Heart left ventricle (tissue), 16 donors: ENCODE data around the gene CNKSR3. TPM values are rescaled to one million over a fixed set of nuclear protein-coding genes. Genes with fewer than 3 reads are reported as not detected.

Experiments
- ATAC-seq, 4 donors: fragments of 200-7000 bp; cut with Tn5 transposase; one replicate each; pipeline ENCODE4 v1.9.1; 2020 to 2022; ENCODE audit warnings: moderate library complexity in 4 of 4, mild to moderate bottlenecking in 3 of 4, moderate number of reproducible peaks in 1 of 4
- DNase-seq, 5 donors: peaks; one replicate each; pipeline ENCODE4 v3.0.0-alpha.2; 2020
- H3K27ac ChIP-seq, 12 donors: fragments of 200-600 bp; sonication (generic) in 4 of 12; one replicate each; pipeline versions ENCODE4 v1.5.0 to v1.8.0; 2016 to 2022; ENCODE audit warnings: mild to moderate bottlenecking in 2 of 12
- H3K27me3 ChIP-seq, 9 donors: fragments of 200-600 bp; sonication (generic) in 2 of 9; one replicate each; pipeline versions ENCODE4 v1.5.1 to v1.8.0; 2016 to 2022; ENCODE audit warnings: mild to moderate bottlenecking in 3 of 9
- H3K36me3 ChIP-seq, 9 donors: fragments of 200-600 bp; sonication (generic) in 2 of 9; one replicate each; pipeline versions ENCODE4 v1.5.0 to v1.8.0; 2018 to 2022; ENCODE audit warnings: mild to moderate bottlenecking in 2 of 9
- H3K4me1 ChIP-seq, 12 donors: fragments of 200-600 bp; sonication (generic) in 4 of 12; one replicate each; pipeline versions ENCODE4 v1.5.0 to v1.8.0; 2016 to 2022; ENCODE audit warnings: mild to moderate bottlenecking in 3 of 12
- H3K4me3 ChIP-seq, 12 donors: fragments of 200-600 bp; sonication (generic) in 4 of 12; one replicate each; pipeline versions ENCODE4 v1.5.0 to v1.8.0; 2017 to 2022; ENCODE audit warnings: mild to moderate bottlenecking in 9 of 12, moderate library complexity in 4 of 12
- H3K9me3 ChIP-seq, 12 donors: fragments of 200-600 bp; sonication (generic) in 4 of 12; one replicate each; pipeline versions ENCODE4 v1.5.0 to v1.8.0; 2016 to 2022; ENCODE audit warnings: mild to moderate bottlenecking in 1 of 12
- POLR2A ChIP-seq, 2 donors: fragments of 450-650 bp; IDR thresholded peaks; one replicate each; pipeline ENCODE4 v1.6.1; 2017; ENCODE audit warnings: antibody characterized with exemption in 2 of 2, mild to moderate bottlenecking in 2 of 2, moderate library complexity in 2 of 2
- WGBS, 4 donors: extraction: QIAGEN DNeasy Blood & Tissue Kit in 2 of 4; methylation state at CpG; one replicate each; pipeline versions ENCODE4 v1.1.5 to v1.1.7; 2013 to 2018; 5-methylcytosine and 5-hydroxymethylcytosine counted together
- intact Hi-C, 10 donors: fragments of 100-400 bp; cut with DNase I; formaldehyde crosslinking; loops; one replicate each; pipeline versions ENCODE4 v1.11.1 to v1.14.2; 2022
- polyA plus RNA-seq, 2 donors: library from polyadenylated mRNA; stranded (reverse); fragments of 200-250 nt; gene quantifications; one replicate each; pipeline ENCODE4 v1.2.3, GENCODE V29; 2013
- total RNA-seq, 9 donors: library from RNA; depleted of rRNA in 2 of 9; stranded (reverse); fragments of >200 nt in 2 of 9; fragmentation: NEBNext Ultra II Directional in 3 of 9; extraction: Animal tissue kit (Norgen Biotek cat#: 25700) in 3 of 9; gene quantifications; one replicate each; pipeline versions ENCODE4 v1.1.0 to v1.2.4, GENCODE V29; 2016 to 2023
- TF ChIP-seq, protein P1 (sequence below), 12 donors: fragments of 200-600 bp; sonication (generic) in 4 of 12; IDR thresholded peaks; one replicate each; pipeline versions ENCODE4 v1.5.0 to v1.8.0; 2018 to 2022; ENCODE audit warnings: antibody characterized with exemption in 12 of 12, mild to moderate bottlenecking in 5 of 12
- donor health status: ischemic (EF 13 %, LVEDD 7.1; RV severe dilation, severe dysfunction).
- donor health status: healthy with polysubstance abuse.
- donor health status: DM: no; HTN: yes; CAD: no.
- donor health status: DM: no; HTN: no; CAD: no.
- donor health status: ischemic (EF 25% LVEDD 6.9; RV normal size, moderate dysfunction).
- donor health status: ischemic (EF 25% LVEDD 5.7; RV mildly dilated, moderate dysfunction).
- donor health status: healthy.
- donor health status: DM: yes; HTN: yes; CAD: no.
- donor health status: ischemic (EF 35%, LVEDD 5.7; RV mildly dilated, moderate dysfunction).
- donor health status: nonischemic (EF 11% LVEDD 7.7; RV severe dilation, severe dysfunction).
- donor health status: DM: yes; HTN: yes; CAD: no.
- donor health status: PGD.
- donor health status: ischemic (EF 29% LVEDD 5.4; RV normal size, mild dysfunction).
- donor health status: nonischemic (EF 23%, LVEDD 6.1; RV moderate dilation, normal function).

Gene CNKSR3
- total and polyA plus RNA-seq, 11 donors = 5.9 to 30.7 (median 17.7) TPM

DNA sequence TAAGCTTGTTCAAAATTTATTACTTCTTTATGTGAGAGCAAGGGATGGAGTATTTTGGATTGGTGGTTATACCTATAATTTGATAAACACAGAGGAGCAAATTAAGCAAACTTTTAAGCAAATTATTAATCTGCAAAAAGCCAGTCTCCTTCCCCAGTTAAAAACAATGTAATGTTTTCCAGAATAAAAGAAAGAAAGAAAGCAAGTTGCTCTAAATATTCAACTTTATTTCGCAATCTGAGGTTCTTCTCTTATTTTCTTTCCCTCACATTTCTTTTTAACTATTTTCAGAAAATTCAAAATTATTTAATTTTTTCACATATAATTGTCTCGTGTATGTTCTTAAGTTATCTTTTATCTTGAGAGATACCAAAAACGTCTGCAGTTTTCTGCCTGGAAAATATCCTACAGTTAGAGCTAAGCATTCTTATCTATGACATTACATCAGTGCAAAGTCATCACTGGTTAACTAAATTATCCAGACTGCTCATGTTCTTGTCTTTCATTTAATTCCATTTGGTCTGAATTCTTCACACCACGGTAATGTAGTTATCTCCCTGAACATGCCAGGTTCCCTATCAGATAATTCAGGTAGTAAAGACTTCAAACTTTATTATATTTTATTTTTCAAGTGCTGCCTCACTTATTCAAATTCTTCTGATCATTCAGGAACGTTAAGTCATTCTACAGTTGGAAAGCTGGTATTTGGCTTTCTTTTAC, 3.3 kb upstream of the CNKSR3 start:
- Histone ChIP-seq H3K36me3 (no peaks in the 10 kb centered on the region), H3K4me1 (peaks cover 0 to 27% (median 10%) of the 10 kb centered on the region in 12 donors), H3K27me3 (peaks cover 0 to 16% (median 0%) of the 10 kb centered on the region in 9 donors), H3K27ac (no peak overlapping the region), H3K4me3 (no peak overlapping the region), H3K9me3 (no peaks in the 10 kb centered on the region)
- no peak for DNase-seq
- WGBS, 4 donors = 51 to 62% (median 57%) methylated on average over 5 of the region's 5 CpGs
- TF ChIP-seq POLR2A (IDR thresholded peaks at IDR 0.05) = no peak
- TF ChIP-seq, protein P1, sequence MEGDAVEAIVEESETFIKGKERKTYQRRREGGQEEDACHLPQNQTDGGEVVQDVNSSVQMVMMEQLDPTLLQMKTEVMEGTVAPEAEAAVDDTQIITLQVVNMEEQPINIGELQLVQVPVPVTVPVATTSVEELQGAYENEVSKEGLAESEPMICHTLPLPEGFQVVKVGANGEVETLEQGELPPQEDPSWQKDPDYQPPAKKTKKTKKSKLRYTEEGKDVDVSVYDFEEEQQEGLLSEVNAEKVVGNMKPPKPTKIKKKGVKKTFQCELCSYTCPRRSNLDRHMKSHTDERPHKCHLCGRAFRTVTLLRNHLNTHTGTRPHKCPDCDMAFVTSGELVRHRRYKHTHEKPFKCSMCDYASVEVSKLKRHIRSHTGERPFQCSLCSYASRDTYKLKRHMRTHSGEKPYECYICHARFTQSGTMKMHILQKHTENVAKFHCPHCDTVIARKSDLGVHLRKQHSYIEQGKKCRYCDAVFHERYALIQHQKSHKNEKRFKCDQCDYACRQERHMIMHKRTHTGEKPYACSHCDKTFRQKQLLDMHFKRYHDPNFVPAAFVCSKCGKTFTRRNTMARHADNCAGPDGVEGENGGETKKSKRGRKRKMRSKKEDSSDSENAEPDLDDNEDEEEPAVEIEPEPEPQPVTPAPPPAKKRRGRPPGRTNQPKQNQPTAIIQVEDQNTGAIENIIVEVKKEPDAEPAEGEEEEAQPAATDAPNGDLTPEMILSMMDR (IDR thresholded peaks at IDR 0.05) = no peak
- no peak for ATAC-seq
- intact Hi-C loops = loop anchor here in 4 of 10 donors (5.0 to 10.0 kb wide), 7 partner anchors 61 to 359 kb away; partner anchors contain the start of gene SCAF8 (in 1 of the 4)

- no peak for DNase-seq
- Histone ChIP-seq H3K27ac (peak overlapping the region in 1 of 12 donors; percentile 98), H3K27me3 (peaks cover 0 to 22% (median 0%) of the 10 kb centered on the region in 9 donors), H3K4me3 (no peak overlapping the region), H3K36me3 (no peaks in the 10 kb centered on the region), H3K9me3 (no peaks in the 10 kb centered on the region), H3K4me1 (peaks cover 0 to 34% (median 18%) of the 10 kb centered on the region in 12 donors)
- 95 to 100% (median 97%) methylated on average over 1 of the region's 1 CpG for WGBS, 4 donors
- intact Hi-C loops = loop anchor here in 4 of 10 donors (5.0 to 10.0 kb wide), 7 partner anchors 60 to 357 kb away; partner anchors contain the start of gene SCAF8 (in 1 of the 4)
- ATAC-seq = no peak
- TF ChIP-seq POLR2A (IDR thresholded peaks at IDR 0.05) = no peak
- TF ChIP-seq, protein P1 (IDR thresholded peaks at IDR 0.05) = no peak
Measured at GRCh38 chr6:154512201-154512600, 1.7 kb upstream of the CNKSR3 start.

- 32 to 51% (median 47%) methylated on average over 7 of the region's 7 CpGs for WGBS, 4 donors
- Histone ChIP-seq H3K4me1 (peaks cover 0 to 35% (median 18%) of the 10 kb centered on the region in 12 donors), H3K27me3 (peaks cover 0 to 22% (median 0%) of the 10 kb centered on the region in 9 donors), H3K9me3 (no peaks in the 10 kb centered on the region), H3K4me3 (no peak overlapping the region), H3K27ac (peak overlapping the region in 1 of 12 donors; percentile 98), H3K36me3 (no peaks in the 10 kb centered on the region)
- intact Hi-C loops = loop anchor here in 4 of 10 donors (2.0 to 10.0 kb wide), 8 partner anchors 59 to 357 kb away; partner anchors contain the start of gene SCAF8 (in 2 of the 4)
- ATAC-seq (no peak), DNase-seq (no peak)
- TF ChIP-seq POLR2A (IDR thresholded peaks at IDR 0.05) = no peak
- TF ChIP-seq, protein P1 (IDR thresholded peaks at IDR 0.05) = no peak
Measured at GRCh38 chr6:154511791-154512190, 1.3 kb upstream of the CNKSR3 start.
